BJ (cell line): ENCODE data around the gene USP43. TPM values are rescaled to one million over a fixed set of nuclear protein-coding genes. Genes with fewer than 3 reads are reported as not detected.

ENCODE experiments used
- CTCF ChIA-PET: fragments of 350-600 bp; formaldehyde crosslinking; extraction: SDS; loops from one replicate; lab custom pipeline; 2021; ENCODE audit warnings: antibody characterized with exemption, inconsistent platforms; lab: Yijun Ruan, JAX
- POLR2A ChIA-PET: fragments of 300-600 bp; sonication (Branson Sonifier 250); formaldehyde crosslinking; extraction: SDS; loops from one replicate; lab custom pipeline; 2021; ENCODE audit warnings: antibody characterized with exemption; lab: Charles Lee
- DNase-seq: peaks from one replicate; pipeline ENCODE4 v3.0.0-alpha.2; 2011; ENCODE audit warnings: low read depth
- H3K27me3 ChIP-seq: 2 replicates; pipeline ENCODE4 v1.6.0; 2011; ENCODE audit warnings: low read length; ENCODE audit not compliant: control insufficient read depth, insufficient read depth
- H3K36me3 ChIP-seq: 2 replicates; pipeline ENCODE4 v1.5.1; 2011; ENCODE audit warnings: low read length; ENCODE audit not compliant: control insufficient read depth, insufficient read depth
- H3K4me3 ChIP-seq: 2 replicates; pipeline ENCODE4 v1.5.1; 2011; ENCODE audit warnings: low read depth, mild to moderate bottlenecking, control low read depth, low read length
- CTCF ChIP-seq: IDR thresholded peaks from 2 replicates; pipeline ENCODE4 v1.5.1; 2011; ENCODE audit warnings: low read depth, mild to moderate bottlenecking, control low read depth, inconsistent platforms, low read length, moderate library complexity; ENCODE audit not compliant: insufficient read depth
- polyA plus RNA-seq: library from polyadenylated mRNA; depleted of rRNA; stranded (reverse); fragments of >200 nt; gene quantifications from 2 replicates; pipeline ENCODE4 v1.2.3, GENCODE V29; 2011

USP43 gene
- polyA plus RNA-seq, 1 experiment, result 0.23 TPM

DNA sequence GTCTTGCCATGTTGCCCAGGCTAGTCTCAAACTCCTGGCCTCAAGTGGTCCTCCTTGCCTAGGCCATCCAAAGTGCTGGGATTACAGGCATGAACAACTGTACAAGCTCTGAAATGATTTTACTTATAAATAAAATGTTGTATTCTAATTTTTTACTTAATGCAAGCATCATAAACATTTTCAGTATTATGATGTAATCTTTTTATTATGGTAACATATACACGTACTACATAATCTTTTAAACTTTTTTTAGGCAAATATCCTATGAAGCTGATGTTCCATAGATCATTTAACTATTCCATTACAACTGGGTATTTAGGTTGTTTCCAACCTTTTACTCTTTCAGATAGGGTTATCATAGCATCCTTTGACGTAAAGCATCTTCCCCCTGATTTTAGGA lies 33.8 kb upstream of the USP43 start:
- no peak for DNase-seq
- no peaks in the 10 kb centered on the region for H3K36me3 ChIP-seq
- no peak for TF ChIP-seq CTCF
- ChIA-PET CTCF (no interaction called here), POLR2A (no interaction called here)
- no peak overlapping the region for H3K4me3 ChIP-seq
- no peaks in the 10 kb centered on the region for H3K27me3 ChIP-seq

- CTCF ChIA-PET, result no interaction called here
- no peak for TF ChIP-seq CTCF
- no peak for DNase-seq
- Histone ChIP-seq H3K4me3 (no peak overlapping the region), H3K27me3 (no peaks in the 10 kb centered on the region), H3K36me3 (no peaks in the 10 kb centered on the region)
- POLR2A ChIA-PET, result no interaction called here
Observed at GRCh38 chr17:9612006-9612405, 33.3 kb upstream of the USP43 start.

GRCh38 chr17:9615486-9615885 lies 29.8 kb upstream of the USP43 start:
- ChIA-PET CTCF (interaction anchor here (1.1 kb wide), 1 partner anchor 38 kb away, joined by 5 read pairs; no protein-coding TSS in a partner anchor), POLR2A (no interaction called here)
- Histone ChIP-seq H3K4me3 (no peak overlapping the region), H3K36me3 (no peaks in the 10 kb centered on the region), H3K27me3 (no peaks in the 10 kb centered on the region)
- no peak for TF ChIP-seq CTCF
- DNase-seq, result no peak

GRCh38 chr17:9622961-9623360 lies 22.4 kb upstream of the USP43 start:
- ChIA-PET CTCF (interaction anchor here (1.3 kb wide), 1 partner anchor 15 kb away, joined by 3 read pairs; no protein-coding TSS in a partner anchor), POLR2A (no interaction called here)
- DNase-seq, result no peak
- Histone ChIP-seq H3K4me3 (no peak overlapping the region), H3K36me3 (no peaks in the 10 kb centered on the region), H3K27me3 (no peaks in the 10 kb centered on the region)
- TF ChIP-seq CTCF, result no peak

DNA sequence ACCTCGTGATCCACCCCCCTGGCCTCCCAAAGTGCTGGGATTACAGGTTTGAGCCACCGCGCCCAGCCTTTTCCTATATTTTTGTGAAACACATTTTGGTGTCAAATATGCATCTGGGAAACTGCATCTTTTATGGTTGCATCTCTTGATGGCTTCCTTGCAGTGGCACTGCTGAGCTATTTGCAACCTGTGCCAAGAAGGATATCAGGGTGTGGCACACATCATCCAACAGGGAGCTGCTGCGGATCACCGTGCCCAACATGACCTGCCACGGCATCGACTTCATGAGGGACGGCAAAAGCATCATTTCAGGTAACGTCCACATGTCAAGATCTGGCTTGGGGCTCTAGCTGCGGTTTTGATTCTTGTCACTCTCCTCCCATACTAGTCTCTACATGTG lies 16.8 kb upstream of the USP43 start:
- no peak for DNase-seq
- CTCF ChIA-PET, result no interaction called here
- no peaks in the 10 kb centered on the region for H3K36me3 ChIP-seq
- no peak overlapping the region for H3K4me3 ChIP-seq
- TF ChIP-seq CTCF, result no peak
- H3K27me3 ChIP-seq, result no peaks in the 10 kb centered on the region
- POLR2A ChIA-PET, result no interaction called here
